GM10266 (cell line): ENCODE data around the gene ELP2.

ENCODE experiments used
- DNase-seq: peaks from one replicate; pipeline ENCODE4 v3.0.0; 2012; ENCODE audit errors: extremely low spot score
- TF ChIP-seq, protein P1 (sequence below): IDR thresholded peaks from 2 replicates; pipeline ENCODE4 v1.5.1; 2012; ENCODE audit warnings: mild to moderate bottlenecking, low read depth; ENCODE audit not compliant: control insufficient read depth, insufficient read depth; ENCODE audit errors: missing control alignments

The ELP2 gene

DNA sequence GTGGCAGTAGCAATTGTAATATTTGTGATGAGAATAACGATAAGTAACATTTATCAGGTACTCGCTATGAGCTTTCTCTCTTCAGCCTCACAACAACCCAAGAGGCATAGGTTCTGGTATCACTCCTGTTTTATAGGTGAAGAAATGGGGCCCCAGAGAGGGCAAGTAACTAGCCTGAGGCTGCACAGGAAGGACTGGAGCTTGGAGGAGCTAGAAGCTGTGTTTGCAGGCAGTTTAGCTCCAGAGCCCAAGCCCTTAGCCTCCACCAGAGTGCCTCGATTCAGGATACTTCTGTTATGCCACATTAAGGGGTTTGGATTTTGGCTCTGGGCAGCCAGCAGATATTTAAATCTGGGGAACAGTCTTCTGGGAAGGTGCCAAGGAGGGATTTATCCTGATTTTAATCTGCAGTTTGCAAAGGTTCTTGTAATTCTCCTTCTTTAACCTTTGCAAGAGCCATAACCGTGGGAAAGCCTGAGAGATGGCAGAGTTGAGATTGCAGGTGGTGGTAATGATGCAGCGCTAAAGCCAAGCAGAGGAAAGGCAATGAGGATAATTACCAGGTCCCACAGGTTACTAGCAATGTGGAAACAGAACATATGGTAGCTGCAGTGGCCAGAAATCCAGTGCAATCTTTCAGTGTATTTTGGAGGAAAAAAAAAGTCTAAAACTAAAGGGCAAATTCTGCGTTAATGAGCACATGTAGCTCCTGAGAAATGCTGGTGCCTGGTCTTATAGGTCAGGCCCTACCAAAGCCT, 66.7 kb downstream of the ELP2 start:
- TF ChIP-seq, protein P1, sequence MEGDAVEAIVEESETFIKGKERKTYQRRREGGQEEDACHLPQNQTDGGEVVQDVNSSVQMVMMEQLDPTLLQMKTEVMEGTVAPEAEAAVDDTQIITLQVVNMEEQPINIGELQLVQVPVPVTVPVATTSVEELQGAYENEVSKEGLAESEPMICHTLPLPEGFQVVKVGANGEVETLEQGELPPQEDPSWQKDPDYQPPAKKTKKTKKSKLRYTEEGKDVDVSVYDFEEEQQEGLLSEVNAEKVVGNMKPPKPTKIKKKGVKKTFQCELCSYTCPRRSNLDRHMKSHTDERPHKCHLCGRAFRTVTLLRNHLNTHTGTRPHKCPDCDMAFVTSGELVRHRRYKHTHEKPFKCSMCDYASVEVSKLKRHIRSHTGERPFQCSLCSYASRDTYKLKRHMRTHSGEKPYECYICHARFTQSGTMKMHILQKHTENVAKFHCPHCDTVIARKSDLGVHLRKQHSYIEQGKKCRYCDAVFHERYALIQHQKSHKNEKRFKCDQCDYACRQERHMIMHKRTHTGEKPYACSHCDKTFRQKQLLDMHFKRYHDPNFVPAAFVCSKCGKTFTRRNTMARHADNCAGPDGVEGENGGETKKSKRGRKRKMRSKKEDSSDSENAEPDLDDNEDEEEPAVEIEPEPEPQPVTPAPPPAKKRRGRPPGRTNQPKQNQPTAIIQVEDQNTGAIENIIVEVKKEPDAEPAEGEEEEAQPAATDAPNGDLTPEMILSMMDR: no peak
- no peak for DNase-seq

DNA sequence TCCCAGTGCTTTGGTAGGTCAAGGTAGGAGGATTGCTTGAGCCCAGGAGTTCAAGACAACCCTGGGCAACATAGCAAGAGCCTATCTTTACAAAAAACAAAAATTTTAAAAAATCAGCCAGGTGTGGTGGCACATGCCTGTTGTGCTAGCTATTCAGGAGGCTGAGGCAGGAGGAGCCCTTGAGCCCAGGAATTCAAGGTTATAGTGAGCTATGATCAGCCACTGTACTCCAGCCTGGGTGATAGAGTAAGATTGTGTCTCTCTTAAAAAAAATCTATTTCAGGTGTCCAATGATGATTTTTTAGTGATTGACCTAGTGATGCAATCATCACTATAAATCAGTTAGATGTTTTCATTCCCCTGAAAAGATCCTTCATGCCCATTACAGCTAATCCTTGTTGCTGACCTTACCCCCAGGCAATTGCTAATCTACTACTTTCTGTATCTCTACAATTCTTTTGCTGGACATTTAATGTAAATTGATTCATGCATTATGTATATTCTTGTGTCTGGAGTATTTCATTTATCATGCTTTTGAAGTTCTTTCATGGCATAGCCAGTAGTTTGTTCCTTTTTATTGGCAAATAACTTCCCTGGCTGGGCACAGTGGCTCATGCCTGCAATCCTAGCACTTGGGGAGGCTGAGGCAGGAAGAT, 67.9 kb downstream of the ELP2 start:
- TF ChIP-seq, protein P1: no peak
- DNase-seq: no peak

DNA sequence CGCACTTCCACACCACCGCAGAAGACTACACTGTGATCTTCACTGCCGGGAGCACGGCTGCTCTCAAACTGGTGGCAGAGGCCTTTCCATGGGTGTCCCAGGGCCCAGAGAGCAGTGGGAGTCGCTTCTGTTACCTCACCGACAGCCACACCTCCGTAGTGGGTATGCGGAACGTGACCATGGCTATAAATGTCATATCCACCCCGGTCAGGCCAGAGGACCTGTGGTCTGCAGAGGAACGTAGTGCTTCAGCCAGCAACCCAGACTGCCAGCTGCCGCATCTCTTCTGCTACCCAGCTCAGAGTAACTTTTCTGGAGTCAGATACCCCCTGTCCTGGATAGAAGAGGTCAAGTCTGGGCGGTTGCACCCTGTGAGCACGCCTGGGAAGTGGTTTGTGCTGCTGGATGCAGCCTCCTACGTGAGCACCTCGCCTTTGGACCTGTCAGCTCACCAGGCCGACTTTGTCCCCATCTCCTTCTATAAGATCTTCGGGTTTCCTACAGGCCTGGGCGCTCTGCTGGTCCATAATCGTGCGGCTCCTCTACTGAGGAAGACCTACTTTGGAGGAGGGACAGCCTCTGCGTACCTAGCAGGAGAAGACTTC, 70.1 kb downstream of the ELP2 start:
- no peak for DNase-seq
- TF ChIP-seq, protein P1: no peak

DNA sequence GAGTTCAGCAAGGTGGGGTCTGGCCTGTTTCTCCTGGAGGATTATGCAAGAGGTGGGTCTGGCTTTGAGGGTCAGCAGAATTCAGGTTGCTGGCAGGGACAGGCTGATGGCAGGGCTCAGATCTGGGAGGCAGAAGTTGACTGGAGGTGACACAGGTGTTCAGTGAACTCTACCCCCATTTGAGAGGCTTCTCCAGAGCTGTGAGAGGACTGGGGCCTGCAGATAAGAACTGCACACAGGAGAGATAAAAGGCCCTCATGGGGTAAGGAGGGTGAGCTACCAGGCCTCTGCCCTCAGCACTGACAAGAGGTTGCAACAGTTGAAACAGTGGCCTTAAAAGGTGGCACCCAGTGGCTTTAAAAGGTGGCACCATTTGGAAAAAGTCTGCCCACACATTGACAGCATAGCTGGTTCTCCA, 70.7 kb downstream of the ELP2 start:
- TF ChIP-seq, protein P1: no peak

DNA sequence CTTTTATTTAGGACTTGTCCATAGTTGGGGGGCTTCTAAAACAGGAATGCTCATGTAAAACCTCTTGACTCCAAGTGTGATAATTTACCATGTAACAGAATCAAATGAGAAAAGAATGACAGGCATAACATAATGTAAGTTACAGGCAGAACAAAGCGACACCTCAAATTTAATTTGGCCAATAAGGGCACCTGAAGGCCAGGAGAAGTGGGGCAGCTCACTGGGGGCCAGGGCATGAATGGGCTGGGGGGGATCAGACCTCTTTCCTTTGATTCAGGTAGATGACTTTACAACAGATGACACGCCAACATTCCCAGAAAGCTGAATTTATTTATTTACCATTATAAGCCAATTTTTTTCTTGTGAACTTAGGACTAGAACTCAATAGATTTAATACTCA, 72.1 kb downstream of the ELP2 start:
- DNase-seq: no peak
- TF ChIP-seq, protein P1: no peak

More for the DNA sequence above, 70.7 kb downstream of the ELP2 start:
- DNase-seq: no peak

DNA sequence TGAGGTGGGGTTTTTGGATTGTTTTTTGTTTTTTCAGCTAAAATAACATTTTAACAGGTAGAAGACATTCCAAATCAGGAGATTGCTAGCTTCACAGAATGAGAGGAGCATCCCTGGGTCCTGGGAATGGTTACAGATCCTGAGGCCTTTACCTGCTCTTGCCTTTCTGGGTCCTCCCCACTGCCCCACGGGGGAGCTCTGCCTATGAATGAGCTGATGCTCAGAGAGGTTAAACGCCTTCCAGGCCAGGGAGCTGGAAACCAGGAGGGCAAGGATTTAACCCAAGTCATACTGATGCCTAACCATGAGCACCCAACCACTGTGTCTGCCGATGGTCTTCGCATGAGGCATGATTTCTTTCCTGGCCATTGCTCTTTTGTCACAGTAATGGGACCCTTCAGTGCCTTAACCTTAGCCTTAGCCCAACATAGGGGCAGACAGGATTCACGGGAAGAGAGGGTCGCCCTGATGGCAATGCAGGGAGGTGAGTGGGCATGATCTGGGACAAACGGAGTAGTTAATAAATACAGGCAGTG, 73.7 kb downstream of the ELP2 start:
- TF ChIP-seq, protein P1: no peak
- no peak for DNase-seq
